HG03521 (cell line): Measurements from ENCODE around the gene ZNF608.

Experiments used
- ATAC-seq: cut with Tn5 transposase; IDR thresholded peaks from one replicate; pipeline ENCODE4 v1.9.1; 2021; ENCODE audit warnings: mild to moderate bottlenecking, moderate library complexity; ENCODE audit not compliant: unreplicated experiment

The ZNF608 gene

DNA sequence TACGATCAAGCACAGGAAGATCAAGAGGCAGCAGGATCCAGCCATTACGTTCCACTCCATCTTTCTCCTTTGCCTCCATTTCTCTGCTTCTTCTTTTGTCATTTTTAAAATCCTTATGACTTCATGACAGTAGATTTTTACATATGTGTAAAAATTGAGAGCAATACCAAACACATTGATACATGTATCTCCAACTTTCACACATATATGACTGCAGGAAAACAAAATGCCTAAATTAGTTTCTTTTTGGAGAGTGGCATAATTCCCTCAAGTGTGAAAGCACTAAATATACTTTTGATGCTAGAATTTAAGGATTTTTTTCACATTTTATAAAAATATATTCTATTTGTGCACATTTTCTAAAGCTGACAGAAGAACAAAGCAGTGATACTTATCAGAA is 8.6 kb upstream of the ZNF608 start:
- no peak for ATAC-seq

DNA sequence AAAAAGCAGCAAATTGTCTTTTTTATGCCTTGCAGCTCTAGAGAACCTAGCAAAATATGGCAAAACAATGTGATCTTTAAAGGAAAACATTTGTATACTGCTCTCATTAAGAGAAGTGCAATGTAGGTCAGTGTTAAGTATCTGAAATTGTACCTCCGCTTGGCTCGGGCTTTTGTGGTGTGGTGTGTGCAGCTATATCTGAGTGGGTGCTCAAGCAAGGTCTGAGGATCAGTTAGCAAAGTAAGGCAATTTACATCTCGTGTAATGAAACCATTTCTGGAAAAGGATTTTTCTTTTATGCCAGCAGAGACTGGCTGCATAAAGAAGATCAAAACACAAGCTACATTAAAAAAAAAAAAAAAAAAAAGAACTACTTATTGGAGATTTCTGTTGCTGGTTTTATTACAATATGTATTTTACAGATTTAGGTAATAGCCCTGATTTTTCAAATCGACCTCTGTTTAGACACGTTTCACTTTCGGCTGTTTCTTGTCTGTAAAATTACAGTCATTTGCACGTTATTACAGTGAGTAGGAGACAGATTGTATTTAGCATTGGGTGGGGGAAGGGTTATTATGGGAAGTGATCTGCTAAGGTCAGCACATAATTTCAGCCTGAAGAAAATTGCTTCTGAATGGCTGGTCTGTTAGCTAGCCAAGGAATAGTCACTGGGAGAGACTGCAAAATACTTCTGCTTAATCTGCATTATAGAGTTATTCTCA is 7.9 kb upstream of the ZNF608 start:
- no peak for ATAC-seq

DNA sequence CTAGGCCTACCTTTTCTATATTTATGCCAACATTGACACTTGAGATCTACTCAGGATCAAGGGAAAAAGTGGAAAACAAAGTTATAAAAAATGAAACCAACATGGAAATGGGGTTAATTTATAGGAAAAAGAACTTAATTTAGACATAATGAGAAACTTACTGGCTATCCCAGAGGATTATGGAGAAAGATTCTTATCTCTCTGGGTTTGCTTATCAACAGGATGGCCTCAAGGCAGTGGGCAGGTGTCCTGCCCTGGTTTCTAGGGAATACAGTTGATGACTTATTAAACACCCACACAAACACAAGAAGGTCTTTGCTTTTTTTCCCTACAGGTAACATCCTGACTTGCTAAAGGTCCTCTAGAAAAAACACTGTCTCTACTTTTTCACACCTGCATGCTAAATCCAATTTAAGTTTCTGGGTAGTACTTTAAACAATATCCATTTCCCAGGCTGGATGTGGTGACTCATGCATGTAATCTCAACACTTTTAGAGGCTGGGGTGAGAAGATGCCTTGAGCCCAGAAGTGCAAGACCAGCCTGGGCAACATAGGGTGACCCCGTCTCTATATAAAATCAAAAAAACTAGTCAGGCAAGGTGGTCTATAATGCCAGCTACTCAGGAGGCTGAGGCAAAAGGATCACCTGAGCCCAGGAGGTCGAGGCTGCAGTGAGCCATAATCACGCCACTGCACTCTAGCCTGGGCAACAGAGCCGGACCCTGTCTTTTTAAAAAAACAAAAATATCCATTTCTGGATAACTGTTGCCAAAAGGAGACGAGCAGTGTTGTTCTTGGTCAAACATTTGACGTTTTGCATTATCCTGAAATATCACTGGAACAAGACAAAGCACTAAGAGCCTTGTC is 6.6 kb upstream of the ZNF608 start:
- ATAC-seq, result no peak

DNA sequence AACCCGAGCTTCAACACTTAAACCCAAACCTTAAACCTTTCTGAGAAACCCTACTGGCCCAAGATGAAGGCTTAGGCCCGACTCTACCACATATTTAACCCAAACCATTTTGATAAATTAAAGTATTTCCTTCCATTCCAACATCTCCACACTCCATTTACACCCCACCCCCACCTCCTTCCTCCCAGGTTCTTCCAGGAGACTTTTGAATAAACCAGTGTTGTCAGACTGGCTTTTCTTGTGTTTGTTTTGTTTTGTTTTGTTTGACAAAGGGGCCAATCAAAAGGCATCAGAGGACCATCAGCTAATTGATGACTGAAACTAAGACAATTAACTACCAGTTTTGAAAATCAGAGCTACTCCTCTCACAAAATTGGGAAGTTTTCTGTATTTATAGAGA is 4.6 kb upstream of the ZNF608 start:
- no peak for ATAC-seq

DNA sequence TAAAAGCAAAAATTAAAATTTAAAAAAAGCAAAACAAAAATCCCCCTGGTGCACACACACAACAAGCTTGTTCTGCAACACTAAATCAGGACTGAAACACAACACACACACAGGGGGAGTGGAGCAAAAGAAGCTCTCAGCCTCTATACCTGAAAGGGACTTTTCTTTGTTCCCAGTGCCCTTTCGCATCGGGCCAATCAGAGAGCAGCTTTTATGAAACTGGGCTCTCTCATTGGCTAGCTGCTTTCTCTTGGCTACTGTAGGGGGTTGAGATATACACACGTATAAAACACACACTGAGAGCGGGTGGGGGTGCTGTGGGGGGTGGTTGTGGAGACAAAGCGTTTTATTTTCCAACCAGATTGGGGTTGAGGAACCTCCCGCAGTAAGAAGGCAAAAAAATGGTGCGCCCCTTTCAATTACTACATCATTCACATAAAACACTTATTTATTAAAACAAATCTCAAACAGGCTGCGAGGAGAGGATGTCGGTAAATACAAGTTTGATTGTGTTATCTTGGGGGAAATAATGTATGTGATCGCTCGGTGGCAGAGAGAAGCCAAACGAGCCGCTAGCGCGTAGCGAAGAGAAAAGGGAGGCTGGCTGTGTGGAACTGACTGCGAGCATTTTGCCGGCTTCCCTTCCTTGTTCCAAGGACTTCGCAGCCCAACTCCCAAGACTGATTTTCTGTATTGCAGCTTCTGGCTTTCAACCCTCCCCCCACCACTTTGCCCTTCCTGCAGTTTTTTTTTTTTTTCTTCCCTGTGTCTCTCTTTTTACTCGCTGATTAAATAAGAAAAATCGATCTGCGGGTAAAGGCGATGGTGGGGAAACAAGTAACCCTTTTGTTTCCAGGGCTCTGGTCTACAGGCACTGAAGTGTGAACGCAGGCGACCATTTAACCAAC is 2.5 kb upstream of the ZNF608 start:
- ATAC-seq, result peak; percentile 80

DNA sequence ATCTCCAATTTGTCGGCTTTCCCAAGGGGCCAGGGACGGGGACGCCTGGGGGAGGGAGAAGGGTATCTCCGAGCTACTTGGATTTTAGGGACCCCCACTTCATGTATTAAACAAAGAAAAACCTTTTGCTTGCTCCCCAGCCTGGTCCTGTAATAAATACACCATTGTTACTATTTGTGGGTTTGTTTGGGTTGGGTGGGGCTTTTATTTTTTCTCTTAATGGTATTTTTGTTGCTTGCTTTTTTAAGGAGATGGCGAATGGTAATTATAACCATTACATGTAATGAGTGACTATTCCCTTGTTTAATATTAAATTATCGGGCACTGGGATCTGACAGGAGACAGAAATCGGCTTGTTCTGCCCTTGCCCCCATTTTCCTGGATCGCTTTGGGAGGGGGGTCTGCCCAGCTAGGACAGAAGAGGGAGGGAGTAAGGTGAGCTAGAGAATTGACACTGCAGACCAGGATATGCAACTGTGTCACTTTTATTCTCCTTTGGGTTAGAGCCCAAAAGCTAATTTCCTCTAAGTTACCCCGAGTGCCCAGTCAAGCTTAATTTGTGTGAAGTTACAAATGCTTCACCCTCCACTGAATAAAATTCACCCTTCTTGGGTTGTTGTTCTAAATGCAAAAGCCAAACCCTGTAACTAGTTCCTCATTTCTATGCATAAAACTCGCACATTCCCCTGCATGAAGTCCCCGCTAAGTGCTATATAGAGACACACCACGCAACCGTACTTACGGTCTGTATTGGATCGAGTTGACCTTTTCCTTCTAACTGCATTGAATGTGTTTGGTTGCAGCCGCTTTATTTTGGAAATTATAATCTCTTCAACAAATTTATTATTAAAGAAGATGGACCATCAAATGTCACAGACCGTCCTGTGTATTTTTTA is 1.6 kb upstream of the ZNF608 start:
- peak; percentile 42 for ATAC-seq

DNA sequence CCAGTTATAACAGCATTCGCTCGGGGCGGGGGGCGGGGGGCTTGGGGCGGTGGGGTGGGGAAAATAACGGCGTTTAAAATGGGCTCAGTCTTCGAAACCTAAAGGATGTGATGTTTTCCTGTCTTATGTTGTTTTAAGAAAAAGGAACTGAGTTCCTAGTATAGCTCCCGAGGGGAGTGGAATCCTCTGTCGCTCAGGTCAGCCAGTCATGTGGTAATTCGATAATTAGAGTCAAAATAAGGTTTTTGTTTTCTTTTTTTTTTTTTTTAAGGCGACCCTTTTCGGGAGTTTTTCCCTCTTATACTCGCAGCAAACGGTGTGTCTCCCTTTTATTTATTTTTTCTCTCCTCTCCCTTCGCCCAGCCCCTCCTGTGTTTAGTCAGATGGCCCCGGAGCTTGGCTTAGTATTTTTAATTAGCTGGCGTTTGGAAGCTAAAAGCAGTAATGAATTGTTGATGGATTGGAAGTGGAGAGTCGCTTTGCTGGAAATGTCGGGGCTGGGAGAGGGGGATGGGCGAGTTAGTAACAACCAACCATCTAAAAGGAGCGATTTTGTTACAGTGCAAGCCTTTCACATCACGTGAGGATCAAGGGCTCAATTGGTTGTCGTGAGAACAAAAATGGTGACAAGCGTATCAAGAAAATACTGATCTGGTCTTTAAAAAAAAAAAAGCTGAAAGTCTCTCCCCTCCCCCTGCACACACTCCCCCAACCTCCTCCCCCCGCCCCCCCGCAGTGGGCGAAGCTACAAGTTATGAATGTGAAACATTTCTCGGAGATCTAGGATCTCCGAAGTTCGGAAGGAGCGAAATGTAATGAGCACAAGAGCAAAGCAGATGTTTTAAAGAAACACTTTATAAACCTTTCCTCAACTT is 714 bp upstream of the ZNF608 start:
- peak; percentile 14 for ATAC-seq

DNA sequence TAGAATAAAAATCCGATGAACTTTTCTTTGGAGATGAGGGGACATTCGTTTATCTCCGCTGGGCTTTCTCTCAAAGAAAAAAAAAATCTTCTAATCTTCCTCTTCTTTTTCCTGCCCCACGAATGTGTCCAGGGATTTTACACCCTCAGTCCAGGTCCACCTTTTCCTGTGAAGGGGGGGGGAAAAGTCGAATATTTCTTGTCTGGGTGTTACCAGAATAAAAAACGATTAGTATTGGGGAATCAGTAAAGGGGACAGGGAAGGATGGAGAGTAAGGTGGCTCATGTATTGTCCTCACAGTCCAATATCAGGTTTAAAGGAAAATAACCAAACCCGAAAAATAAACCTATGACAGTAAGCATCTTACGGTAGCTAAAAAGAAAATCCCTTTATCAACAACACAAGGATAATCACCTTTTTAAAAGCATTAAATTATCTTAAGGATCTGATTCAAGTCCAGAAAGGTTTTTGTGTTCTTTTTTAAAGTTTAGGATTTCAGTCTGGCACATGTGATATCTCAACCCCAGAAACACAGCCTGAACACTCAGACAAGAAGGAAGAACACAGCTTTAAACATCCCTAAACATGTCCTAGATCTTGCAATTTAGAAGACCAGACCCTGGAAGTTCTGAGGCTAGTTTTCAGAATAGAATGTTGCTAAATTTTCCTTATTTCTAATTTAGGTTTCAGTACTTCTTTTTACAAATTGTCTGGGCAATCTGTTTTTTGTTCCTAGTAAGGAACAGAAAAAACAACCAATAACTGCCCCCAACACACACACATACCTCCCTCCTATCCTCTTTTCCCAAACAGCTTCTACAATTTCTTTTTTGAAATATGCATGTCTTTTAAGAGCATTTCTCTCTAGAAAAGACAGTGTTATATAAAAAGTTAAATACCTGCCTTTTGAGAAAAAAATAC is 1.2 kb downstream of the ZNF608 start:
- no peak for ATAC-seq

DNA sequence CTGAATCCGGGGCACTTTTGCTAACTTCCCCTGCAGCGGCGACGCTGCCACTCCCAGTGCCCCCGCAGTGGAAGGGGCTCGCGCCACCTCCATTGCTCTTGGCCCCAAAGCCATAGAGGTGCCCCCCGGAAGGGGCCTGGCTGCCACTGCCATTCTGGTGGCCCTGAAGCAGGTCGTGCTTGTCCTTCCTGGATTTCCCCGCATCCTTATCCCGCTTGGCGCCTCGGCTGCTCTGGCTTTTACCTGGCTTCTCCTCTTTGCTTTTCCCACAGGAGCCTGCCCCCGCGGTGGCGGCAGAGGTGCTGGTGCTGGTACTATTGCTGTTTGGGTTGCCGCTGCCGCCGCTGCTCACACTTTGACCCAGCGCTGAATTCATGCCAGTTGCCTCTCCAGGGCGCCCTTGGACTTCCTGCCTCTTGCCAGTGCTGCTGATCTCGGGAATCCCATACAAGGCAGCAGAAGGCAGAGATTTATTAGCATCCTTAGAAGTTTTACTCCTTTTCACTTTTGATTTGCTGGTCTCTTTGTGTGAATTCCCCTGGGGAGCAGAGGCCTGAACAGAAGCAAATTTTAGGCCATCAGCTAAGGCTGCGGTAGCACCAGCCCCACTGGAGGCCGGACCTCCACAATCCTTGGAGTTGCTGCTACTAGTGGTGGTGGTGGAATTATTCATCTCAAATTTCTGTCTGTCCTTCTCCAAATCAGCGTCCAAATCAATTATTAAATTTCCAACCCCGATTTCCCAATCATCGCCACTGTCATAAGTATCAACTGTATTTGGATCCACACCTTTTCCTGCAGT is 2.1 kb downstream of the ZNF608 start:
- no peak for ATAC-seq

DNA sequence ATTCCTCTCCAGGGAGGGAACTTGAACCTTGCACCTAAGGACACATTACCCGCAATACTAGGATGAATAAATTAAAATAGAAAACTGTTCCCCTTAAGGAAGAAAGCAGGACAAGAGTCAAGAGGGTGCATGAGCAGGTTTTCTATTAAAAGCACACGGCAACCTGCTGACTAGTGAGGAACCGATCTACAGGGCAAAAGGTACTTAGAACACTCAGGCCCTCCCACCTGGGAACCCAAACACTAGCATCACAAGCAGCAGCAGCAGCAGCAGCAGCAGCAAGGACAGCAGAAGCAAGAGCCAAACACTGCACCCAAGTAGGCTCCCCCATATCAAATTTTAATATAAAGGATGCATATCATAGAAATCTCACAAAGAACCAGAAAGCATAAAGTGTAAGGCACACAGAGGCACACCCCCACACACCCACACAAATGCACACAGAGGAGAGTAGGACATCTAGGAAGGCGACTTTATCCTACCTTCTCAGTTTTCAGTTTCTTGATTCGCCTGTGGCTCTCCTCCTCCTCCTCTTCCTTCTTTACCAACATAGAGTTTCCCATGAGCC is 2.8 kb downstream of the ZNF608 start:
- ATAC-seq, result no peak

DNA sequence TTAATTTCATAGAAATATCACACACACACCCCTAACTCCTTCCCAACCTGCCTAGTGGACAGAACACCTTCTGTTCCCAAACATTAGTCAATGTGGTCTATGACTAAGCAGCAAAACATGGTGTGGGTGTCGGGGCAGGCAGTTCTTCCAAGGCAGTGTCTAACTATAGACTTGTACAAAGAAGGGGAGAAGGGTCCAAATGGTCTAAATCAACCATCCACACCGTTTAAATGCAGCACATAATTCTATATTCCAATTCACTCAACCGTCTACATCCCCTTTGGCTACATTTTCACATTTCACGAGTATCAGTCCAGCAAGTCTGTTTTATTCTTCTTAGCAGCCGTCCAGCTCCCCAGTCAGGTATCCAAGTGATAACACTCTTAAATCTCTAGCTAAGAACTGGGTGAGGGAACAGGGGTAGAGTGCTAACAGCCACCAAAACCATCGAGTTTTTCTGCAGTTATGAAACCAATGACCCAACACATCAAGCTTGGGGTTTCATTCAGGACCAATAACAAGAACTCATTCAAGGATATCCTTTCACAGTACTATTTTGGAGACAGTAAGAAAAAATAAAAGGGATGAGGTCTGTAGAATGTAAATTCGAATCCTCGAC is 3.3 kb downstream of the ZNF608 start:
- ATAC-seq, result no peak

DNA sequence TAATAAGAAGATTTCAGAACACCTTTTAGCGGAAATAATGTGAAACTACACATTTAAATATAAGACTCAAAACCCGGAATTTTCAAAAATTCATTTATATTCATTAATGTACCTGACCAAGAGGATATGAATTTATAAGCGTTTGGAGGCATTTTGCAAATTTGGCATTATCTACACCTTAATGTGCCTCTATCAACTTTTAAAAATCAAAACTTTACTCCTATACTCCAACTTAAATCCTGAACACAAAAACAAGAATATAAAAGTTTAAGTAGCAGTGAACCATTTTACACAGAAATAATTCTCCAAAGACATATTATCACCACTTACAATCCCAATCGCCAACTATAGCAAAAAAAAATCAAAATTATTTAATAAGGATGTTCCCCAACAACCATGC is 3.9 kb downstream of the ZNF608 start:
- ATAC-seq, result no peak

DNA sequence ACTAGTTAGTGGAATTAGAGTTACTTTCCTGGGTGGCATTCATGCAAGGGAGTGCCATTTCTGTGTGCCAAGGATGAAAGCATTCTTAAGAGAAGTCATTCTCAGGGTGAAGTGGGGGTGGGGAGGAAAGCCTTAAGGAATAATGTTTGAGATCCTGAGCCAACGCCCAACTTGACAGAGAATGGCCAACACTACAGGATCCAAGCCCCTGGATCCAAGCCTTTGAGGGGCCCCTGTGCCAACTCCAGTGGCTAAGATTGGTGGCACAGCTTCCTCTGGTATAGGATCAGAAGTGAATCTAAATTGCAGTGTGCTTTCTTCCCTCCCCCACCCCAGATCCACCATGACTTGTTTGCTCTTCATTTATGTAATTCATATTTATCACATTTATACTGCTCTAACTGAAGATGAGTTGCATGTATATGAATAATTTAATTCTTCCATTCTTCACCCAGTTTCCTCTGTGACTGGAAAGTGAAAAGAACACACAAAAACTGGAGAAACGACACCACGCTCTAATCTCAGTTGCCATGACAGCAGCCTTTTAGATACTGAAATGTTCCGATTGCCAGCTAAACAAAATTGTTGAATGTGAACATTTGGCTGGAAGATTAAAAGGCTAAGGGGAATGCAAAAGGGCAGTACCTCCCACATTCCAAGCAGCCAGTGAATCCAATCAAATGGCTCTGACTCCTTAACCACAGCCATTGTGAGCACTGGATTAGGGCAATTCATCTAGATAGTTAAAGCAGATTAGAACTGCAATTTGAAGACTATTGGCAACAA is 4.5 kb downstream of the ZNF608 start:
- ATAC-seq, result no peak

DNA sequence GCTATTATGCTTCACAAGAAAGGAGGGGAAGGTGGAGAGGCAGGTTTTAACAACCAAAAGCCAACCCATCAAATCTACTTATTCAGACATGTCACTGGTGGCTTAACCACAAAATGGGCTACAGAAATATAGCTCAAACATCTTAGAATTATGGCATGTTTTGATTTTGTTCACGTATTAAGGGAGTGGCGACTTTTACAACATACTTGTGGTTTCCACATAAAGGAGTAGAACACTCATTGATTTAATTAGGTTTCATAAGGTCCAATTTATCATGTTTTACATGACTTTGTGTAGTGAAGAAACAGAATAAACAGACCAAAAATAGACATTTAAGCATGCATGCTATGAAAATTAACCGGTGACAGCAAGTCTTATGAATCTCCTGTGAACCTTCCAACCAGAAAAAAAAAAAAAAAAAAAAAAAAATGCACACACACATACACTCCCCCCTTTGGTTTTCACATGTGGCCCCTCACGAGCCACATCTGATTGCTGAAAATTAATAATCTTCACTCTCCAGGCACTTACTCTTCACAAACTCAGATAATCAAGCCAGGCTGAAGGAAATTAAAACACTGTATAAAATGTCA is 5.4 kb downstream of the ZNF608 start:
- no peak for ATAC-seq

DNA sequence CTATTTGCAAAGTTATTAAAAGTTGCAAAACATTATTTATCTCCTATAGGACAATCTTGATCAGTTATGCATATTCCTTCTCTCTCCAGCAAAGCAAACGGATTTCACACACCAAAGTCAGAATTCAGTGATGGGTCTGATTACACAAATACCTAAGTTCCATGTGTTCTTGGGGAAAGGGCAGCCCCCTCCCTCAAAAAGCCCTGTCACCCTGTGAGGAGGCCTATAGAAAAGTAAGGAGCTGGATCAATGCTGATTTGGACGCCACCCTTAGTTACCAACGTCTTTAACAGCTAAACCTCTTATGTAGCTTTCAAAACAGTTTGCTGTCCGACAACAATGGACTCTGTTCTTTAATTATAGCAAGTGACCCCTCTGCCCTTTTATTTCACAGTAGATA is 6.4 kb downstream of the ZNF608 start:
- no peak for ATAC-seq

DNA sequence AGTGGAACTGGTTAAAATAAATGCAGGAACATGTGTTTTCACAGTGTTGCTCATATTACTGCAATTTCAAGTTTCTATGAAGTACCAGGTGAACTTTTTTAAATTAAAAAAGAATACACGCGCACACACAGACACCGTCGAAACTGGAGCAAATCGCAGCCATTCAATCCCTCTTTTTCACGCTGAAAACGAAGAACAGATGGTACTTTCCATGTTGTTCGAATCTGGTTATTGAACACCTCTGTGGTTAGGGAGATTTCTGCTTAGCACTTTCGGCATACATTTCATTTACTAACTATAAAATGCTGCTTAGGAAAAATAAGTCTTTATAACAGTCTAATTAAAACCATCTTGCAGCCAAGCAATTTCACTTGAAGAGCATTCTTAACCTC is 6.8 kb downstream of the ZNF608 start:
- no peak for ATAC-seq
